ENCODE data around the gene CD99. TPM values are rescaled to one million over a fixed set of nuclear protein-coding genes. Genes with fewer than 3 reads are reported as not detected.

CD99 gene
- total and polyA plus RNA-seq, 2 of the 13 experiments (the other 11 are each of a cell fraction or from before 2014, with no cell fraction given) = 78.8 to 111 TPM

- TF ChIP-seq, protein P1, sequence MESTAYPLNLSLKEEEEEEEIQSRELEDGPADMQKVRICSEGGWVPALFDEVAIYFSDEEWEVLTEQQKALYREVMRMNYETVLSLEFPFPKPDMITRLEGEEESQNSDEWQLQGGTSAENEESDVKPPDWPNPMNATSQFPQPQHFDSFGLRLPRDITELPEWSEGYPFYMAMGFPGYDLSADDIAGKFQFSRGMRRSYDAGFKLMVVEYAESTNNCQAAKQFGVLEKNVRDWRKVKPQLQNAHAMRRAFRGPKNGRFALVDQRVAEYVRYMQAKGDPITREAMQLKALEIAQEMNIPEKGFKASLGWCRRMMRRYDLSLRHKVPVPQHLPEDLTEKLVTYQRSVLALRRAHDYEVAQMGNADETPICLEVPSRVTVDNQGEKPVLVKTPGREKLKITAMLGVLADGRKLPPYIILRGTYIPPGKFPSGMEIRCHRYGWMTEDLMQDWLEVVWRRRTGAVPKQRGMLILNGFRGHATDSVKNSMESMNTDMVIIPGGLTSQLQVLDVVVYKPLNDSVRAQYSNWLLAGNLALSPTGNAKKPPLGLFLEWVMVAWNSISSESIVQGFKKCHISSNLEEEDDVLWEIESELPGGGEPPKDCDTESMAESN (CRISPR knock-in tag; conservative IDR thresholded peaks at IDR 0.05) = peak; percentile 64; the same call in 1 of the 2 replicates
- TF ChIP-seq HNF4G (IDR thresholded peaks at IDR 0.05; ENCODE audit: borderline replicate concordance, low read depth, low read length) (0 out of 2 replicates have a peak, but pooled peaks have one; percentile 14), HNF4G (CRISPR knock-in tag; IDR thresholded peaks at IDR 0.05; ENCODE audit: borderline replicate concordance, low read depth) (no peak), RFXAP (CRISPR knock-in tag; IDR thresholded peaks at IDR 0.05; ENCODE audit: borderline replicate concordance) (no peak), ZSCAN12 (CRISPR knock-in tag; IDR thresholded peaks at IDR 0.05) (peak; percentile 42; the same call in 1 of the 2 replicates), GLMP (CRISPR knock-in tag; IDR thresholded peaks at IDR 0.05; ENCODE audit: borderline replicate concordance) (no peak), POLR2A (IDR thresholded peaks at IDR 0.05; ENCODE audit: insufficient read depth in 1 of 2, low read depth in 2 of 2, low read length in 2 of 2) (peak in 1 of 2 experiments; percentile 58; a peak in 2 of 4 replicates), TFAP4 (IDR thresholded peaks at IDR 0.05; ENCODE audit: borderline replicate concordance, low read depth) (no peak), ZFP41 (CRISPR knock-in tag; IDR thresholded peaks at IDR 0.05; ENCODE audit: borderline replicate concordance) (no peak), MIXL1 (CRISPR knock-in tag; IDR thresholded peaks at IDR 0.05) (0 out of 2 replicates have a peak, but pooled peaks have one; percentile 27), ZNF567 (CRISPR knock-in tag; IDR thresholded peaks at IDR 0.05; ENCODE audit: borderline replicate concordance) (0 out of 2 replicates have a peak, but pooled peaks have one; percentile 38), BCL6 (CRISPR knock-in tag; IDR thresholded peaks at IDR 0.05) (peak; percentile 9; the same call in 1 of the 2 replicates), CHD2 (IDR thresholded peaks at IDR 0.05; ENCODE audit: low read depth, low read length) (peak; percentile 53), FOXA3 (CRISPR knock-in tag; IDR thresholded peaks at IDR 0.05) (no peak), TBX2 (CRISPR knock-in tag; IDR thresholded peaks at IDR 0.05; ENCODE audit: borderline replicate concordance) (peak; percentile 50; the same call in 1 of the 2 replicates), PHF21A (CRISPR knock-in tag; IDR thresholded peaks at IDR 0.05) (peak; percentile 5; the same call in 1 of the 2 replicates), HNRNPUL1 (IDR thresholded peaks at IDR 0.05; ENCODE audit: low read depth, low read length) (peak; percentile 47; the same call in 1 of the 2 replicates), ZBTB10 (CRISPR knock-in tag; IDR thresholded peaks at IDR 0.05; ENCODE audit: borderline replicate concordance) (no peak; the same call in 1 of the 2 replicates), NCOA5 (CRISPR knock-in tag; IDR thresholded peaks at IDR 0.05) (no peak)
- TF ChIP-seq, protein P2, sequence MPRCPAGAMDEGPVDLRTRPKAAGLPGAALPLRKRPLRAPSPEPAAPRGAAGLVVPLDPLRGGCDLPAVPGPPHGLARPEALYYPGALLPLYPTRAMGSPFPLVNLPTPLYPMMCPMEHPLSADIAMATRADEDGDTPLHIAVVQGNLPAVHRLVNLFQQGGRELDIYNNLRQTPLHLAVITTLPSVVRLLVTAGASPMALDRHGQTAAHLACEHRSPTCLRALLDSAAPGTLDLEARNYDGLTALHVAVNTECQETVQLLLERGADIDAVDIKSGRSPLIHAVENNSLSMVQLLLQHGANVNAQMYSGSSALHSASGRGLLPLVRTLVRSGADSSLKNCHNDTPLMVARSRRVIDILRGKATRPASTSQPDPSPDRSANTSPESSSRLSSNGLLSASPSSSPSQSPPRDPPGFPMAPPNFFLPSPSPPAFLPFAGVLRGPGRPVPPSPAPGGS (CRISPR knock-in tag; IDR thresholded peaks at IDR 0.05) = no peak
Observed at GRCh38 chrX:2690856-2691542, at the start of gene CD99 (continued).

Data from HepG2 (cell line).